Middle frontal gyrus (tissue), 1 donor: Measurements from ENCODE around the gene CLEC2D.
"Not testable (repeated sequence)": the region's sequence is repeated elsewhere in the genome, so short reads cannot be mapped to it uniquely, and the experiment has no call there.

ENCODE experiments used
- DNase-seq: peaks from one replicate; pipeline ENCODE4 v3.0.0-alpha.2; 2015; ENCODE audit warnings: low spot score; ENCODE audit errors: extremely low spot score

CLEC2D gene

DNA sequence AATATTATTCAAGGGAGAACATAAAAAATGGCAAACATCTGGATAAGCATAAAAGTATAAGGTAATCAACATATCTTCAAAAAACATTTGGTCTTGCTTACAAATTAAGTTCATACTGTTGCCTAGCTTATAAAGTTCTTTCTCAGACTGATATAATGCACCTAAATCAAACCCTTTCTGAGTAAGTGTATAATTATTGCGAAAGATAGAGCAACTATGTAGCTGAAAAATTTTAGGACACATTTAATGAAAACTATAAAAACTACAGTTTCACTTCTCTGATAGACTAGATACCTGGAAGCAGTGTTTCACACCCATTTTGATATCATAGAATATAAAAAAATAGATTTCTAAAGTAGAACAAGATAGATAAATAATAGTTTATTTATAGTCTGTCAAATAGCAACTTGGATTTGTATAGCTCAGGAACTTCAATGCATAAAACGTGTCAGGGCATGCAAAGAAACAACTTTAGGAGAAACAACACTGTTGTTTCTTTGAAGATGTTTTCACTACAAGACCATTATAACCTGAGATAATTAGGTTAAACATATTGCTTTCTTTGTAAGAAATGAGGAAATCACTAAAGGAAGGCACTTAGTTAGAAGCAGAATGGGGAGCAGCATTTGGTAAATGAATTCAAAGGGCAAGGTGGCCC, 55.8 kb downstream of the CLEC2D start:
- DNase-seq: no peak

GRCh38 chr12:9727813-9728212, 58.3 kb downstream of the CLEC2D start:
- DNase-seq: no peak

- no peak for DNase-seq
Observed at GRCh38 chr12:9729082-9729481, 59.6 kb downstream of the CLEC2D start.

DNA sequence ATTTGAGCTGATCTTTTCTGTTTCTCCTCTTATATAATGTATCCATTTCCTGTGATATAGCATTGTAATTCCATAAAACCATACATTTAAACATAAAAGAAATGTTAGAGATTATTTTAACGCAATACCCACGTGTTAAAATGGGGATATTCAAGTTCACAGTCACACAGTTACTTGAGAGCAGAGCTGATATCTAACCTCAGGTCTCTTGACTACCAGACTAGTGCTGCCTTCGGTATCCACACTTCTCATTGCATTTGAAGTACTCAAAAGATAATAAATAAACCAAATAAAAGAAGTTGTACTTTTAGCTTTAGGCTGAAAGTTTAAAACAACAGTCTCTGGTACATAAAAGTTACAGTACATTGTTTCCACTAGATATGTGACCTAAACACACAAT, 60.5 kb downstream of the CLEC2D start:
- no peak for DNase-seq

DNA sequence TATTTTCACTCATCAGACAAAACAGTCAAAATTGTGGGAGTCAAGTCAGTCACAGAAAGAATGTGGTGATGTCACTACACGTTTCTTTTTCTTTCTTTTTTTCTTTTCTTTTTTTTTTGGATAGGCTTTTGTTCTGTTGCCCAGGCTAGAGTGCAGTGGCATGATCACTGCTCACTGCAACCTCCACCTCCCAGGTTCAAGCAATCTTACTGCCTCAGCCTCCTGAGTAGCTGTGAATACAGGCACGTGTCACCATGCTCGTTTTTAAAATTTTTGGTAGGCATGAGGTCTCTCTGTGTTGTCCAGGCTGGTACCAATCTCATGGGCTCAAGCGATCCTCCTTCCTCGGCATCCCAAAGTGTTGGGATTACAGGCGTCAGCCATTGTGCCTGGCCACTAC, 61.1 kb downstream of the CLEC2D start:
- no peak for DNase-seq

DNA sequence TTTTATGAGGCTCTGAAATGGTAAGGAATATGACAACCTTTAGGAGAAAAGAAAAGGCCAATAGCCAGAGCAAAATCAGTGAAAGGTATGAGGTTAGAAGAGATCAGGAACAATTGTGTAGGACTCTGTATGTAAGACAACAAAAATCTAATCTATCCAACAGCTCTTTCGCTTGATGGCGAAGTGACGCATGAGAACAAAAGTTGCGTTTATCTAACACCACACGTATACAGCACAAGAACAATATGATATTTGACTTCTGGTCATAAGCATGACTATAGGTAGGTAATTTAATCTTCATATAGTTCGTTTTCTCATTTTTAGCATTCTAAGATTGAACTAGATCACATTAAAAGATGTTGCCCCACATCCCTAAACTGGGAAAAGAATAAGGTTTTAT, 61.9 kb downstream of the CLEC2D start:
- DNase-seq: no peak

DNA sequence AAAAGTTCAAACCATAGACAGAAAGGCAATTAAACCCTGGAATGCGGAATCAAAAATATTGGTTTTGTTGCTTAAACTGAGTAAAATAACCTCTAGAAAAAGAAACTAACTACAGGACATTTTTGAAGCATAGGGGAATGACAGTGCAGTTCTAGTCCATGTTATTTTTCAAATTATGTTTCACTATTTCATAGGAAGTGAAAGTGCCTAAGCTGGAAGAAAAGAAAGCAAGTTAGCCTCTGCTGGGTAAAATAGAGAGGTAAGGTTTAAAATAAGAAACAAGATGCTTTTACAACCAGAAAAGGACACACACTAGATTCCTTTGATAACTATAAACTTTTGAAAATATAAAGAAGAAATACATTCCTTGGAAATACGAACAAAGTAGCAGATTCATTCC, 62.3 kb downstream of the CLEC2D start:
- DNase-seq: no peak

DNA sequence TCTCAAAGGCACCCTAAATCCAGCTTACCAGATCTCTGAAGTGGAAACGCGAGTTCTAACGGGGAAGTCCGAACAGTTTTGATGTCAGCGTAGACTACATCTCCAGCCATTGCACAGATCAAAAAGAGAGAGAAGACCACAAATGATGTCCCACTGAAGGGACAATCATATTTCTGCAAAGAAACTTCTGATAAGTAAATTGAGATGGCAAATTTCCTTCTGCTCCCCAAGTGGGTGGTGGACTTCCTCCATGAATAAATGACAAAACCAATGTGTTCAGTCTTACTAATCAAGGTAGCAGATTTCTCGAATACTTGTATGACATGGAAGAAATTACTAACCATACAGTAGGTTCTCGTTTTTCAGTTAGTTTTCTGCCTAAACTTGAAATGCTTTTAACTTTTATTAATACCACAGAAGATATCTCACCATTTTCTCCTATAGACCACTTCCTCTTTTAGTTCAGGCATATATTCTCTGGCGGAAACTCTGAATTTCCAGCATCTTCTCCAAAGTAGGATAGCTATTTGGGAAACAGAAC, 63.5 kb downstream of the CLEC2D start, which contains the start of gene CLECL1:
TSS of gene CLECL1 (minus strand) at position 177 of the 541 bp plus-strand sequence.
- no peak for DNase-seq

GRCh38 chr12:9735601-9736000, 66.1 kb downstream of the CLEC2D start:
- no peak for DNase-seq

DNA sequence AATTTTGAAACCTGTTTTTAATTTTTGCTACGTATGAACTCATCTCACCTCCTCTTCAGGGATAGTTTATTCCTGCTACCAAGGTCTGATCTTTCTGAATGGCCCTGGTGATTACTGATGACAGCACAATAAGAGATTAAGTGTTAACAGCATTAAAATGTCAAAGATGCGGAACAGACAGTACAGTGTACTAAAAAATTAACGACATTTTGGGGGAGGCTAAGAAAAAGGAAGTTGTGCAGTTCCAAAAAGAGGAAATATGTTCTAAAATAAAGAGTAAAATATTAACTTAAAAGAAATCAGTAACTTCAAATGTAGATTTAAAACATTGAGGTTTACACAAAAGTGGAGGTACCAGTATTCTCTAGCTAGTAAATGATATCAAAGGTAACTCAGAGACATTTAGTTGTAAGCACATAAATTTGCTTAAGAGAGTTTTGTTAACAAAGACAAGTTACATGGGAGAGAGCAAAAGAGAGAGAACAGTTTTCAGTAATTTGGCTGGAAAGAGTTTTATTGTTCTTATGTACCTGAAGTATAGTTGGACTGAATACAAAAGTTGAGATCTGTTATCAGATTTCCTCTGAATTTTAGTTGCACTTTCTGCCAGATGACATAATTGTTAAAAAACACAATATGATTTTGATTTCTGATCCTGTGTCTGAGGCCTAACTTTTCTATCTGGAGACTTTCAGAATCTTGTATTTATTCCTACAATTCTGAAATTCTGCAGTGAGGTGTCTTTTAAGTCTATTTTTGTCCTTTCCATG, 67.6 kb downstream of the CLEC2D start:
- DNase-seq: no peak

- DNase-seq: not testable (repeated sequence)
Observed at GRCh38 chr12:9738905-9739304, 69.4 kb downstream of the CLEC2D start.

- DNase-seq: not testable (repeated sequence)
Observed at GRCh38 chr12:9739404-9740105, 70.0 kb downstream of the CLEC2D start.

- DNase-seq: no peak
Observed at GRCh38 chr12:9740106-9740750, 70.7 kb downstream of the CLEC2D start.

DNA sequence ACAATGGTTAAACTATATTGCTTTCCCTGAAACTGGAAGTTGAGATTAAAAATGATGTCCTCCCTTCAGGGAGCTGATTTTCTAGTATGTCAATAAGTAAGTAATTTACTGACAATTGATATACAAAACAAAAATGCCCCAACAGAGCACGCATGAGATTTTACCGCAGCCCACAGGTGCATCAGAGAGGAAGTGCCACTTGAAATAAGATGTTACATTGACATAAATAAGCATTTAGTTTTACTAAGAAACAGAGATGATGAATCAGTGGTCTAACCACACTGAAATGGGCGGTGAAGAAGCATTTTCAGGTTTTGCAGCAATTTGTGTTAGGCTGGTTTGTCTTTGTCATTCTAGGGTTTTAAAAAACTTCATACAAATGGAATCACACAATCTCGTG, 72.2 kb downstream of the CLEC2D start:
- DNase-seq: no peak

DNA sequence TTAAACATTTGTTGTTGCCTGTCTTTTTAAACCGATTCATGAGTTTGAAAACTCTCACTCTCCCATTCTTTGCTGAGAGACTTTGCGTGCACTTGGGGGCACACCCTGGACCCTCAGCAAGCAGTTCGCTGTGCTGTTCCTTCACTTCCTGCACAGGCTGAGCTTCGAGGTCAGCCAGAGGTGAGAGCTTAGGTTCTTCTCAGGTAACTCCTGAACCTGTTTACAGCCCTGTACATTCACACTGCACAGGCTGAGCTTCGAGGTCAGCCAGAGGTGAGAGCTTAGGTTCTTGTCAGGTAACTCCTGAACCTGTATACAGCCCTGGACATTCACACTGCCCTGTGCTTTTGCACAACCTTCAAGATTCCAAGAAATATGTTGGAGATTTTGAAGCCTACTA, 73.1 kb downstream of the CLEC2D start:
- no peak for DNase-seq

- no peak for DNase-seq
Observed at GRCh38 chr12:9745199-9745598, 75.7 kb downstream of the CLEC2D start.
